ENCODE measurements around the gene TVP23B.

GRCh38 chr17:18848501-18848900, 67.5 kb downstream of the TVP23B start:
- TF ChIP-seq CTCF (conservative IDR thresholded peaks at IDR 0.05; ENCODE audit: low read depth, low read length) = no peak
- TF ChIP-seq EZH2 (IDR thresholded peaks at IDR 0.05; ENCODE audit: borderline replicate concordance, low read depth, low read length, poor library complexity, severe bottlenecking) = no peak

All from A673 (cell line).